Panc1 (cell line): ENCODE measurements around the gene LUC7L.

Source experiments
- POLR2AphosphoS5 ChIP-seq: IDR thresholded peaks from 2 replicates; pipeline ENCODE4 v1.6.1; 2012; ENCODE audit warnings: mild to moderate bottlenecking, low read depth, low read length, moderate library complexity
- TCF7L2 ChIP-seq: IDR thresholded peaks from 2 replicates; pipeline ENCODE4 v1.6.1; 2011; ENCODE audit warnings: mild to moderate bottlenecking, low read depth, low read length, inconsistent platforms
- TF ChIP-seq, protein P1 (sequence below): fragments of 450-650 bp; IDR thresholded peaks from 2 replicates; pipeline ENCODE4 v1.5.1; 2017; ENCODE audit warnings: mild to moderate bottlenecking
- TF ChIP-seq, protein P2 (sequence below), 2 experiments: IDR thresholded peaks; 2 replicates each; pipeline ENCODE4 v1.6.1; 2011 to 2012; ENCODE audit warnings: low read depth in 2 of 2, control low read depth in 1 of 2, low read length in 1 of 2, mild to moderate bottlenecking in 1 of 2, moderate library complexity in 1 of 2; ENCODE audit not compliant: insufficient read depth in 1 of 2

DNA sequence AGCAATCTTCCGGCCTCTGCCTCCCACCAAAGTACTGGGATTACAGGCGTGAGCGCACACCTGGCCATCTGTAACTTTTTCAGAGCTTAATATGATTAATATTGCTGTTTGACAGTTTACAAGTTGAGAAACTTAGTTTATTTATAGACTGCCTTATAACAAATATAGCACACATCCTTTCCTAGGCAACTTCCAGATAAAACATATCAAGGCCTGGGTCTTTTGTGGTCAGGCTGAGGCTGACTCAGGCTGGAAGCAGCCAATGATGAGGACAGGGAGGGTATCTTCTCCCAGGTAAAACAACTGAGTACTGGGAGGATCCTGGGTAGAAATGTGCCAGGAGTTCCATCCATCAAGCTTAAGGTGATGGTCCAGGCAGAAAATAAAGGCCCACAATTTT, 16.2 kb downstream of the LUC7L start:
- TF ChIP-seq, protein P1, sequence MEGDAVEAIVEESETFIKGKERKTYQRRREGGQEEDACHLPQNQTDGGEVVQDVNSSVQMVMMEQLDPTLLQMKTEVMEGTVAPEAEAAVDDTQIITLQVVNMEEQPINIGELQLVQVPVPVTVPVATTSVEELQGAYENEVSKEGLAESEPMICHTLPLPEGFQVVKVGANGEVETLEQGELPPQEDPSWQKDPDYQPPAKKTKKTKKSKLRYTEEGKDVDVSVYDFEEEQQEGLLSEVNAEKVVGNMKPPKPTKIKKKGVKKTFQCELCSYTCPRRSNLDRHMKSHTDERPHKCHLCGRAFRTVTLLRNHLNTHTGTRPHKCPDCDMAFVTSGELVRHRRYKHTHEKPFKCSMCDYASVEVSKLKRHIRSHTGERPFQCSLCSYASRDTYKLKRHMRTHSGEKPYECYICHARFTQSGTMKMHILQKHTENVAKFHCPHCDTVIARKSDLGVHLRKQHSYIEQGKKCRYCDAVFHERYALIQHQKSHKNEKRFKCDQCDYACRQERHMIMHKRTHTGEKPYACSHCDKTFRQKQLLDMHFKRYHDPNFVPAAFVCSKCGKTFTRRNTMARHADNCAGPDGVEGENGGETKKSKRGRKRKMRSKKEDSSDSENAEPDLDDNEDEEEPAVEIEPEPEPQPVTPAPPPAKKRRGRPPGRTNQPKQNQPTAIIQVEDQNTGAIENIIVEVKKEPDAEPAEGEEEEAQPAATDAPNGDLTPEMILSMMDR, result no peak
- TF ChIP-seq POLR2AphosphoS5, result no peak
- no peak for TF ChIP-seq TCF7L2
- TF ChIP-seq, protein P2, sequence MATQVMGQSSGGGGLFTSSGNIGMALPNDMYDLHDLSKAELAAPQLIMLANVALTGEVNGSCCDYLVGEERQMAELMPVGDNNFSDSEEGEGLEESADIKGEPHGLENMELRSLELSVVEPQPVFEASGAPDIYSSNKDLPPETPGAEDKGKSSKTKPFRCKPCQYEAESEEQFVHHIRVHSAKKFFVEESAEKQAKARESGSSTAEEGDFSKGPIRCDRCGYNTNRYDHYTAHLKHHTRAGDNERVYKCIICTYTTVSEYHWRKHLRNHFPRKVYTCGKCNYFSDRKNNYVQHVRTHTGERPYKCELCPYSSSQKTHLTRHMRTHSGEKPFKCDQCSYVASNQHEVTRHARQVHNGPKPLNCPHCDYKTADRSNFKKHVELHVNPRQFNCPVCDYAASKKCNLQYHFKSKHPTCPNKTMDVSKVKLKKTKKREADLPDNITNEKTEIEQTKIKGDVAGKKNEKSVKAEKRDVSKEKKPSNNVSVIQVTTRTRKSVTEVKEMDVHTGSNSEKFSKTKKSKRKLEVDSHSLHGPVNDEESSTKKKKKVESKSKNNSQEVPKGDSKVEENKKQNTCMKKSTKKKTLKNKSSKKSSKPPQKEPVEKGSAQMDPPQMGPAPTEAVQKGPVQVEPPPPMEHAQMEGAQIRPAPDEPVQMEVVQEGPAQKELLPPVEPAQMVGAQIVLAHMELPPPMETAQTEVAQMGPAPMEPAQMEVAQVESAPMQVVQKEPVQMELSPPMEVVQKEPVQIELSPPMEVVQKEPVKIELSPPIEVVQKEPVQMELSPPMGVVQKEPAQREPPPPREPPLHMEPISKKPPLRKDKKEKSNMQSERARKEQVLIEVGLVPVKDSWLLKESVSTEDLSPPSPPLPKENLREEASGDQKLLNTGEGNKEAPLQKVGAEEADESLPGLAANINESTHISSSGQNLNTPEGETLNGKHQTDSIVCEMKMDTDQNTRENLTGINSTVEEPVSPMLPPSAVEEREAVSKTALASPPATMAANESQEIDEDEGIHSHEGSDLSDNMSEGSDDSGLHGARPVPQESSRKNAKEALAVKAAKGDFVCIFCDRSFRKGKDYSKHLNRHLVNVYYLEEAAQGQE (IDR thresholded peaks at IDR 0.05; ENCODE audit: insufficient read depth in 1 of 2, low read depth in 2 of 2, low read length in 1 of 2), result no peak
